NCI-H446 (cell line): ENCODE measurements around the gene TOE1.

Experiments used
- DNase-seq, 2 experiments: peaks; one replicate each; lab custom pipeline; 2025; lab: John Stamatoyannopoulos, UW

The TOE1 gene

DNA sequence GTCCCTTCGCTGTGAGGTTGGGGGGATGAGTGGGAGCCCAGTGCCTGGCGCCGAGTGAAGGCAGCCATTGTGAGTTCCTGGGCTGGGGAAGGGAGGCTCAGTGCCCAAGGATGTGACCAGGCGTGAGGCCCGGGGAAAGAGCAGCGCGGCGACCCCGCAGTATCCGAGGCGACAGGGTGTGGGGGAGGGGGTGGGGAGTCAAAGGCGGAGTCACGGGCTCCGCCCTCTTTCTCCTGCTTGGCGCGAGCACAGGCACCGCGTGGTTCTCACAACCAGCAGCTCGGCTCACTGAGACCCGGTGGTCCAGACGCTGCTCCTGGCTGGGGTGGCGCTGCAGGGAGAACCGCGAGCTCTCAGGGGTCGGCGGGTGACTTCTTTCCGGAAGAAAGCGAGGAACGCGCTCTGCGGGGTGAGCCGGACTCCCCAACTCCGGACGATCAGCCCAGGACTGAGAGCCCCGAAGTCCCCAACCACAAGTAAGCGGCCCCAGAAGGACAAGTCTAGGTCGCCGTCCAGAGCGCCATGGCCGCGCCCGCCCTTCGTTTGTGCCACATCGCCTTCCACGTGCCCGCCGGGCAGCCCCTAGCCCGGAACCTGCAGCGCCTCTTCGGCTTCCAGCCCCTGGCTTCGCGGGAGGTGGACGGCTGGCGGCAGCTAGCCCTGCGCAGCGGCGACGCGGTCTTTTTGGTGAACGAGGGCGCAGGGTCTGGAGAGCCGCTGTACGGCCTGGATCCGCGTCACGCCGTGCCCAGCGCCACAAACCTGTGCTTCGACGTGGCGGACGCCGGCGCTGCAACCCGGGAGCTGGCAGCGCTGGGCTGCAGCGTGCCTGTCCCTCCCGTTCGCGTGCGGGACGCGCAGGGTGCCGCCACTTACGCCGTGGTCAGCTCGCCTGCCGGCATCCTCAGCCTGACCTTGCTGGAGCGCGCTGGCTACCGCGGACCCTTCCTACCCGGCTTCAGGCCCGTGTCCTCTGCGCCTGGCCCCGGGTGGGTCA, 13.0 kb upstream of the TOE1 start, which contains the start of gene HPDL:
Gene HPDL, plus strand, starts transcription at position 269 of the 997 bp plus-strand sequence. Its CDS starts 254 bp downstream, at position 523.
- peak; percentile 17 to 79 for DNase-seq

DNA sequence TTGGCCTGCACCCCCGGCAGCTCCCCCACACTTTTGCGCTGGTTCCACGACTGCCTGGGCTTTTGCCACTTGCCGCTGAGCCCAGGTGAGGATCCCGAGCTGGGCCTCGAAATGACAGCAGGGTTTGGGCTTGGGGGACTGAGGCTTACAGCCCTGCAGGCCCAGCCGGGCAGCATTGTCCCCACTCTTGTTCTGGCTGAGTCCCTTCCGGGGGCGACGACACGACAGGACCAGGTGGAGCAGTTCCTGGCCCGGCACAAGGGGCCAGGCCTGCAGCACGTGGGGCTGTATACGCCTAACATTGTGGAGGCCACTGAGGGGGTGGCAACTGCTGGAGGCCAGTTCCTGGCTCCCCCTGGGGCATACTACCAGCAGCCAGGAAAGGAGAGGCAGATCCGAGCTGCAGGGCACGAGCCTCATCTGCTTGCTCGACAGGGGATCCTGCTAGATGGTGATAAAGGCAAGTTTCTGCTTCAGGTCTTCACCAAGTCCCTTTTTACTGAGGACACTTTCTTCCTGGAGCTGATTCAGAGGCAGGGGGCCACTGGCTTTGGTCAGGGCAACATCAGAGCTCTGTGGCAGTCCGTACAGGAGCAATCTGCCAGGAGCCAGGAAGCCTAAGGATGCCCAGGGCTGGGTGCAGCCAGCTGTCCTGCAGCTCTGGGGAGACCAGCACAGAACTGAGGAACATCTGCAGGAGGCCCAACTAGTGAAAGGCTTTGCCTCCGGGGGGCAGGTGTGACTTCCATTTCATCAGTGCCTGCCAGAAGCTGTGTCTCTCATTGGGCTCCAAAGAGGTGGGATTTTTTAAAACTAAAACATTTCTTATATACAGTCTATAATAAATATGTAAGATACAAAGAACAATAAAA, 12.1 kb upstream of the TOE1 start:
- DNase-seq, result no peak

DNA sequence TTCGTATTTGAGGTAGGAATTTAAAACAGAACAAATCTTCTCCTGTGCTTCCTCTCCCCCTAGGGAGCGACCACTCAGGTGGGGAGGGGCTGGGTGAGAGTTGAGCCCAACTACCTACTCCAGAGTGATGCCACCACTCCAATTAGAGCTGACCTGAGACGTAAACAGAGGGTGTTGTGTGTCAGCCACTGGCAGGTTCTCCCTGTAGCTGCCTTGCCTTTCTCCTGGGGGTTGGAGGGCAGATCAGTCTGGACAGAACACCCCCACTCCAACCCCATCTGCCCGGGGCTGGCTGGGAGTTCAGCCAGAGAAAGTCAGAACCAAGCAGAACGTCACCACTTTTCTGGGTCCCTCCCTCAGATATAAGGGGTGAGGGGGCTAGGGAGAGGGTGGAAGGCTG, 11.3 kb upstream of the TOE1 start:
- DNase-seq, result no peak

DNA sequence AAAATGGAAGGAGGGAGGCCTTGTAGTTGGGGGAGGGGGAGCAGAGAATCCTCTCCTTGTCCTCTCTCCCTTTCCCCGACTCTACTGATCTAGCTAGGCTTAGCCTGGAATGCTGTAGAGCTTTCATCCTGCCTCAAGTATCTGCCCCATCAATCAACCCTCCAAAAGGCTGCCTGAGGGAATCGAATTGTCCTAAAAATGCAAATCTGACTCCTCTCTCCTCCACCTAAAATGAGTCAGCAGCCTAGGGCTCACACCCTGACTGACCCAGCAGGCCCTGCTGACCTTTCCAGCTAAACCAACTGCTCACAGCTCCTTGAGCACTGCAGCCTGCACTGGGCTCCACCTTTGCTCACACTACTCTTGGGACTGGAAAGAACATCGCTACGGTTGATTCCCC, 10.5 kb upstream of the TOE1 start:
- no peak for DNase-seq

DNA sequence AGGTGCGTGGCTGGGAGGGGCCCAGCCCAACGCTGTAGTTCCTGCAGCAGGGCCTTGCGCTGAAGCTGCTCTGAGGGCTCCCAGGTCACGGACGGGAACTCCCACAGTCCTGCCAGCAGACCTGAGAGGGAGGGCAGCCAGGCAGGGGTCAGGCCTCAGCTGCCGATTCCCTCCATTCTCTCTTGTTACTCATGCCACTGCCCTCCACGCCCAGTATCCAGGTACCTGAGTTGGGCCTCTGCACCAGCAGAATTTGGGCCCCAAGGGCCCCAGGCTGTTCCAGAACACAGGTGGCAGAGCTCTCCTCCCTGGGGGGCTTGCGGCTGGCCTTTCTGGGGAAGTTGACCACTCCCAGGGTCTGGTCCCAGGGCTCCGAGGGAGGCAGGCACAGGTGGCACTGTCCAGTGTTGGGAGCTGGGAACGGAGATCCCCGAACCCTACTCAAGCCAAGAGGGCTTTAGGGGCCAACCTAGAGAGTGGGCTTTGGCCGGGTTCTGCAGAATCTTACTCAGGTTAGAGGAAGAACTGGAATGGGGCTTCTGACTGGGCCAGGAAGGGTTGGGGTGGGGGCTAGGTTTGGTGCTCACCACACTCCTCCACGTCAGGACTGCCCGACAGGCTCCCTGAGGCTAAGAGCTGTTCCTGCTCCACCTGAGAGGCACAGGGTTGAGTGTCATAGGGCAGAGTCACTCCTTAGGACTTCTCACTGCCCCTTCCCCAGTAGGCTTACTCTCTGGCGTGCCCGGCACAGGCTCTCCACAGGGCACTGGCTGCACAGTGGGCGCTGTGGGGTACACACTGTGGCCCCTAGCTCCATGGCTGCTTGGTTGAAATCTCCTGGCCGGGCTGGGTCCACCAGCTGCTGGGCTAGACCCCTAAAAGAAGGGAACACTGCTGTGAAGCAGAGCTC, 8.3 kb upstream of the TOE1 start:
- no peak for DNase-seq

DNA sequence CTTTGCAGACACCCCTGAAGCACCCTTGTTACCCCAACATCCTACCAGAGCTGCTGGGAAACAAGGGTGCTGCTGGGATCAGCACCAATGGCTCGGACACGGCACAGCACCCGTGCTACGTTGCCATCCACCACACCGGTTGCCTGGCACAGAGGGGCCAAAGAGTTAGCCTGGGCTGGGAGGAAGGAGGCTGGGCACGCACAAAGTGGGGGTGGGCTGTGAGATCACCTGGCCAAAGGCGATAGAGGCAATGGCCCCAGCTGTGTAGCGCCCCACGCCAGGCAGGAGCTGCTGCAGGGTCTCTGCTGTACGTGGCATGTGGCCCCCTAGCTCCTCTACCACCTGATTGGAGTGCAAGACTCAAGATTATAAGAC, 7.6 kb upstream of the TOE1 start:
- no peak for DNase-seq

DNA sequence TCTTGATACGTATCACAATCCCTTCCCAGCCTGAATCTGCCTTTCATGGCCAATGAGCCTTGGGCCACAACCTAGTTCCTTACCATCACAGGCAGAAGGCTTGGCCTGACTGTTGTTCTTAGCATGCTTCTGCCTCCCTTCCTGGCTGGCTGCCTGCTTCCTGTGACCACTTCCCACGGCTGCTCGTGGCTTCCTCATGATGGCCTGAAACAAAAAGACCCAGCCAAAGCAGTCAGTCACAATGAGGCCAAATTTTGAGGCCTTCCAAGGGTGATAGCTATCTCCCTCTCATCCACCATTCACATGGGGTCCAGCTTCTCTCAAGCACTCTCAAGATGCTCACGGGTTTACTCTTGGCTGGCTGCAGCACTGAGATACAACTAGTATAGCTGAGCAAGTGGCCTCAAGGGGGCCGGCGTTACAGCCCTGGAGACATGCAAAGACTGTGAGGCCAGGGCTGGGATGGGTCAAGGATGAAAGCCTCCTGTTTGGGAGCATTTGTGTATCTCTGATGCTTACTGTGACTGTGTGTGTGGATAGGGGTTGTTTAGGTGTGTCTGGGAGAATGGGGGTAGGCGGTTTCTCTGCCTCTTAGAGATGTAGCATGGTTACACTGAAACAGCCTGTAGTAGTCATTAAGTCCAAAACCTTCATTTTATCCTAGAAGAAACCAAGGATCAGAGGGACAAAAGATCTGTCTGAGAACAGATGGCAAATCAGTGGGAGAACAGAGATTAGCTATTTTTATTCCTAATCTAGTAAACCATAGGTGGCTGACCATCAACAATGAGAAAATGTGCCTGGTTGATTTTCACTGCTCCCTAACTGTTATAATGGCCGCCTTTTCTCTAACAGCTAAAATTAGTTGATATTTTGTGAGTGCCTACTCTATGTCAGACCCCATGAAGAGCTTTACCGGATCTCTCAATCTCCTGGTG, 5.4 kb upstream of the TOE1 start:
- no peak for DNase-seq

DNA sequence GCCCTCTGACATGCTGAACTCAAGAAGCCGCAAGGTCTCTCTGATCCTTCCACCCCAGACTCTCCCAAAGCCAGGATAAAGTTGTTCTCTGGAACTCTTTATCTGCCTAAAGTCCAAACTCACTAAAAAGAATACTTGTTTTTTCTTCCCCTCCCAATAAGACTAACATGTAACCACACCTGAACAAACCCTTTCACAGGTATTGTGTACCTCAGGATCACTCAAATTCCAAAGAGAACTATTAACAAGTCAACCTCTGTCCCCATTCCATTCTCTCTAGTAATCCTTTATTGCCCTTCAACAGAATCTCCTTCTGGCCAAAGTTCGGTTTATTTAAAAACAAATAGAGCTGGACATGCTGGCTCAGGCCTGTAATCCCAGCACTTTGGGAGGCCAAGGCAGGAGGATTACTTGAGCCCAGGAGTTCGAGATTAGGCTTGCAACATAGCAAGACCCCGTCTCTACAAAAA, 4.1 kb upstream of the TOE1 start:
- DNase-seq, result no peak

DNA sequence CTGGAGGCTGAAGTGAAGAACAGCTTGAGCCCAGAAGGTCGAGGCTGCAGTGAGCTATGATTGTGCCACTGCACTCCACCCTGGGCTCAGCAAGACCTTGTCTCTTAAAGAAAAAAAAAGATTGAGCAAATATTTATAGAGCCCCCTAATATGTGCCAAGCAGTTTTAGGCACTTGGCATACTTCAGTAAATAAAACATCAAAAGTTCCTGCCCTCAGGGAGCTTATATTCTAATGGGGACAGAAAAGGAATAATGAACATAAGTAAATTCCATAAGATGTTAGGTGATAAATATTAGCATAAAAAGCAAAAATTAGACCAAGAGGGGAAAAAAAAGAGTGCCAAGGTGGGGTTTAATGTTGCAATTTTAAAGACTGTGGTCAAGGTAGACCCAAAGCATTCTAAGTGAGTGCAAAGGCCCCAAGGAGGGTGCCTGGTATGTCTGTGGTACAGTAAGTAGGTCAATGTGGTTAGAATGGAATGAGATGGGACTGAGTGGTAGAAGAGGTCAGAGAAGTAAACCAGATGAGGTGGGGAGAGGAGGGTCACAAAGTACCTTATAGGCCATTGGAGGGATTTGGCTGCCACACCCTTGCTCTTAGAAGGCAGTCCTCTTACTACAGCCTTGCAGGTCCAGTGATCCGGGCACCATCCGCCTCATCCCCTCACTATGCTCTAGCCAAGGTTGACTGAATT, 2.2 kb upstream of the TOE1 start:
- DNase-seq, result no peak

DNA sequence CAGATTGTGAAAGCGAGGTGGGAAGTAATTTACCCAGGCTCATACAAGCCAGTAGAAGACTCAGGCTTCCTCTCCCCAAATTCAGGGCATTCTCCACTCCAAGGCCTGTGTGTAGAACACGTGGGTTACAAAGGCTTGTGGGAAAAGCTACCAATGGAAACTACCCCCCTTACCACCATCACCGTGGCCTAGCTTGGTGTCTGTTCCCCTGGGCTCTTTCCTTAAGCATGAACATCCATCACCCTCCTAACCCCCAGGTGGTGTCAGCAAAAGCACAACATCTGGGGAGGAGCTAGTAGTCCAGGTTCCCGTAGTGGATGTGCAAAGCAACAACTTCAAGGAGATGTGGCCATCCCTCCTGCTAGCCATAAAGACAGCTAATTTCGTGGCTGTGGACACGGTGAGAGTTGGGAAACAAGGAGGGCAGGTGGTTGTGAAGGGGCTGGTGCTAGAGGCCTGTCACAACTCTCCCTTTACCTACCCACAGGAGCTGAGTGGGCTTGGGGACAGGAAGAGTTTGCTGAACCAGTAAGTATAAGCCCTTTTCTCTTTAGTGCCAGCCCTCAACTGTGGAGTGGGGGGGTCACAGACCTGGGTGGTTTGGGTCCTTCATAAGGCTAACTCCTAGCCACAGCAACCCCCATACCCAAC, 971 bp downstream of the TOE1 start:
- DNase-seq, result peak; percentile 31 to 44

DNA sequence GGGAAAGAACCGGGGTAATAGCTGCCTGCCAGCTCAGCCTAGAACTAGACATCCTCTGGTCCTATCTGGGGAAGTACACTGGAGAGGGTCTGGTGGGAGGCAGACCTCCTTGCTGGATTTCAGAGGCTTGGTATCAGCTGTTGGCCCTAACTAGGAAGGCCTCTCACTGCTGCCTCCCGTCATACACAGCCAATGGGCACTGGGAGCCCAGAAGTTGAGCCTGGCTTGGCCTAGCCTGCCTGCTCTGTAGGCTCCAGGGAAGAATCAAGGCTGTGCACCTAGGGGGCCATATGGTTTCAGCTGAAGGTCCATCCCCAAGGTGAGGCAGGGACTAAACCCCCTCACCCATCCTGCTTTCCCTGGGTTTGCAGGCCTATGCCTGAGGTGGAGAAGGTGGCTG, 4.5 kb downstream of the TOE1 start:
- DNase-seq, result no peak

DNA sequence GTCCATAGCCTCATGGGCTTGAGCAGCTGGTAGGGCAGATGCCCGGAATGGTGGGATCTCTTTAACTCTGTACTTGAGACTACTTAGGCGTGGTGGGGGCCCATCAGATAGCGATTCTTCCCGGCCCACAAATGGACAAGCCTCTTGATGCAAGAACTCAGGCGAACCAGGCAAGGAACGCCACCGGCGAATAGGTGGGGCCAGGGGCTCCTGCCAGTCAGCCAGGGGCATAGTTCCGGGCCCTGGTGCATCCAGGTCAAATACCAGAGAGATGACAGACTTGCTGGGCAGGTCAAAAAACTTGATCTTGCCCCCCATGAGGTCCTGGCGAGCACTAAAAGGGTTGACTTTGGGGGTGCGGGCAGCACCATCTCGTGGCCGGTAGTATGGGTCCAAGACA, 5.0 kb downstream of the TOE1 start:
- no peak for DNase-seq

DNA sequence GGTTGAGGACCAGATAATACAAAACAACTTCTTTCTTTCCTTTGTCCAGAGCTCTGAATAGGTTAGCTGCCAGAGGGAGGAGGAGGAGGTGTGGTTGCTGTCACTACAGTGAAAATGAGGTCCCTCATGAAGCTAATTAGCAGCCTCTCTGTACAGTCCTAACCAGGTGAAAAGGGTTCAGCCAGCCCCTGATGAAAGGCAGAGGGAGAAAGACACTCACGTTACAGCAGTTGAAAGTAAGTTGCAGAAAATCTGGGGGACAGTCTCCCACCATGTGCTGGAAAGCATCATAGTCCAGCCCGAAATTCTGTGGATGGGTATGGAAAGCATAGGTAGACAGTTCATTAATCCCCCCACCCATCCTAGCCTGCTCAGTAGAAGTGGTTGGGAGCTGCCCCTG, 6.5 kb downstream of the TOE1 start:
- no peak for DNase-seq

DNA sequence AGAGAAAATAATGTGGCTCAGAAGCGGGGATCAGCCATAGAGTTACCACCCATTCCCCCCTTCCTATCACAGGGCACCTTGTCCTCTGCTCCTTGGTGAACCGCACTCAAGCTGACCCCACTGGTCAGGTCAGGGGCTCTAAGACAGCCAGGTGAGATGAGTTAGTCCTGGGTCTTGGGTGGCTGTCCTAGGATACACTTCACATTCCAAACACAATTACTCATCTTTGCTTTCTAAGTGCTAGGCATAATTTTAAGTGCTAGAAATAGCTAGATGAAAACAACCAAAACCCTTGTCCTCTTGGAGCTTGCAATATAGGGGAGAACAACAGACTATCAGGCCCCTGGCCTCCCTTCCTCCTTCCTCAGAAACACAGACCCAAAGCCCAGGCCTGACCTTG, 8.1 kb downstream of the TOE1 start:
- no peak for DNase-seq

DNA sequence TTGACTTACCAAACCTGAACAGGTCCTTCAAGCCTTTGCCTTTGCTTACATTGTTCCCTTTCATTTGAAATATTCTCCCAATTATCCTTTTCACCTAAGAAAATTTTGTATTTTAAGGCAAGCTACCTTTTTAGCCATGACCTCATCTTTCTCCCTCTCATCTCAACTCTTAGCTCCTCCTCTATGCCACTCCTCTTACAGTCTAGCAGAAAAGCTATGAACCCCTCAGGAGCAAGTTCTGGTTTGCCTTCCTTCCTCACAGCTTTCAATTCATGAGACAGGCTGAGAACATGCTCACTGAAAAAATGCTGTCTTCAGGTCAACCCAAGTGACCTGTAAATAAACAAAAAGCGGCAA, 8.6 kb downstream of the TOE1 start:
- DNase-seq, result no peak

DNA sequence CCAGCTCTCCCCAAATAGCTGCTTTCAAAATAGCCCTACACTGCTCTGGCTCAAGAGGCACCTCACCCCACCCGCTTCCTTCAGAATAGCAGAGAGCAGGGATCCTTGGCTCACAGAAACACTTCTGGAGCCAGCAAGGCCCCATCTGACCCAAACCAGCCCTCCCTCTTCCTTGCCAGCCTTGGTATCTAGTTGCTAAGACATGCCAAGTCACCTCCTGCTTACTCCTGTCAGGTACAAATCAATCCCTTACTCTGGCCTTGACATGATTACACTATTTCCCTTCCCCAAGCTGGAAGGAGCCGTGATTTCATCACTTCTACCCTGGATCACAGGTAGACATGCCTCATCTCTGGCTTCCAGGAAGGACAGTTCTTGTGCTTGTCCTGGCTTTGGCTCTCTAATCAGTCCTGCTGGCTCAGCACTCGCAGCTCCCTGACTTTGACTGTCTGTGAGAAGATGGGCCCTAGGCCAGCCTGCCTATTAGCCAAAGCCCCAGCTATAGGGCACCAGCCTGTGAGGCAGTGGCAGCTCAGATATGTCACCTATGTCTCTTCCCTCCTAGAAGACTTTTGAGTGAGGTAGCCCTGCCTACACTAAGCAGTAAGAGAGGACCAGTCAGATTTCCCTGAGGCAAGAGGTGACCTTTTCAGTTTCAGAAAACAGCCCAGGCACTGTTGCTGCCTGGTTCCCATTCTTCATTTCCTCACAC, 9.2 kb downstream of the TOE1 start:
- peak; percentile 12 to 60 for DNase-seq

DNA sequence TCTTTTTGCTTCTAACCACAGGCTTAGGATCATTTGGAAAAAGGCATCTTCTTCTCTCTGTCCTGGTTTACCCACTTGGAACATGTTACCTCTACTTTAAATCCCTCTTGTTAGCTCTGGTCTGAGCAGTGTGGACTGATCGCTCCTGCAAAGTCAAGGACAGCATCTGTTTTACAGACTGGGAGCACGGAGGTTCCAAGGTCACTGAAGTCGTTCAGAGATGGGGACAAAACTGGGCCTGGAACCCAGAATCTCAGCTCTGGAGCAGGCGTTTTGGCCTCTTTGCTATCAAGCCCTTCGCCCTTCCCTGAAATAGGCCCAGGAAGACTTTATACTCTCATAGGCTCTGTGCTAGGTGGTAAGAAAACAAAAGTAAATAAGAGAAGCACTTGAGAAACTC, 11.5 kb downstream of the TOE1 start:
- DNase-seq, result no peak

DNA sequence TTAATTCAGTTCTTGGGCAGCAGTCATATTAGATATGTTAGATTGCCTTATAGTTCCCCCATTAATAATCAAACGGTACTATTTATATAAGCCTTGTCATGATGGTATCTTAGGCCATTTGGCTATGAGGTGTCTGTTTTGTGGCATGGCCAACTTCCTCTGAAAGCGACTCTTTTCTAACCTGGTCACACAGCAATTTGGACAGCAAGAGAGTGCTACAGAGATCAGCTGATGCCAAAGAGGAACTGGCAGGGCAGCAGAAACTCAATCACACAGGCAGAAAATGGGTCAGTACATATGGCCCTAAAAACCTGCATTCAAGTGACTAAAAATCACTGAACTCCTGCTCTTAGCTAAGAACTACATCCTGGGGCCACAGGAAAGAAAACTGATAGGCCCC, 13.7 kb downstream of the TOE1 start:
- no peak for DNase-seq

DNA sequence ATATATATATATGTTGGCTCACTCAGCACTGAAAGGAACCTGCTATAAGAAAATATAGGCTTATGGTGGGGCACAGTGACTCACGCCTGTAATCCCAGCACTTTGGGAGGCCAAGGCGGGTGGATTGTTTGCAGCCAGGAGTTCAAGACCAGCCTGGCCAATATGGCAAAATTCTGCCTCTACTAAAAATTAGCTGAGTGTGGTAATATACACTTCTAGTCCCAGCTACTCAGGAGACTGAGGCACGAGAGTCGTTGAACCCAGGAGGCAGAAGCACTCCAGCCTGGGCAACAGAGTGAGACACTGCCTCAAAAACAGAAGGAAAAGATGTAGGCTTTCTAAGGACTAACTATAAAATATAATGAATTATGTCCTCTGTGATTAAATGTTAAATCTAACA, 14.9 kb downstream of the TOE1 start:
- no peak for DNase-seq
